GM18868 (cell line): ENCODE results near the gene PDE4D.
"Not testable (repeated sequence)": the region's sequence is repeated elsewhere in the genome, so short reads cannot be mapped to it uniquely, and the experiment has no call there.

Experiments
- ATAC-seq: cut with Tn5 transposase; IDR thresholded peaks from one replicate; pipeline ENCODE4 v1.9.1; 2021; ENCODE audit warnings: mild to moderate bottlenecking, moderate library complexity; ENCODE audit not compliant: unreplicated experiment

The PDE4D gene

DNA sequence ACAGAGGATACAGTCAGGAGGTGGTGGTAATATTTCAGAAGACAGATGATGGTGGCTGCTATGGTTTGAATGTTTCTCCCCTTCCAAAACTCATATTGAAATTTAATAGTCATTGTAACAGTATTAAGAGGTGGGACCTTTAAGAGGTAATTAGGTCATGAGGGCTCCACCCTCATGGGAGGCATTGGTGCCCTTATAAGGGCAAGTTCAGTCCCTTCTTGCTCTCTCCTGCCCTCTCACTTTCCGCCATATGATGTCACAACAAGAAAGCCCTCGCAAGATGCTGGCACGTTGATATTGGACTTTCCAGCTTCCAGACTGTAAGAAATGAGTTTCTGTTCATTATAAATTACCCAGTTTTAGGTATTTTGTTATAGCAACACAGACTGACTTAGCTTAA, 274.9 kb downstream of the PDE4D start:
- ATAC-seq = no peak

DNA sequence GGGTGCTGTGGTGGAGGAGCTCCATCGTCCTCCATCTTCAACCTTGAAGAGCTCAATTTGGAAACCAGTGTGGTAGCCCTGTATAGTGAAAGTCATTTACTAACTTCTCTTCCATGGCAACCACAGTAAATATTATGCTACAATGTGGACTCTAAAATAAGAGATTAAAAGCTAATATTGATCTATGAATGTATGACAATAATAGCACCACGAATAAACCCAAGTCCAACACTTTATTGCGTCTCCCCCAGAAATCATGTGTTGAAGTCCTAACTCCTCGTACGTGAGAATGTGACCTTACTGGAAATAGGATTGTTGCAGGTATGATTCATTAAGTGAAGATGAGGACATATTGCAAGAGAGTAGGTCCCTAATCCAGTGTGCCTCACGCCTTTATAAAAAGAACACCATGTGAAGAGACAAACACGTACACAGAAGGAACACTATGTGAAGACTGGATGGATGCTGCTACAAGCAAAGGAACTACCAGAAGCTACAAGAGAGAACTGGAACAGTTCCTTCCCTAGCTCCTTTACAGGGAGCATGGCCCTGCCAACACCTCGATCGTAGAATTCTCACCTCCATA, 276.2 kb downstream of the PDE4D start:
- no peak for ATAC-seq

DNA sequence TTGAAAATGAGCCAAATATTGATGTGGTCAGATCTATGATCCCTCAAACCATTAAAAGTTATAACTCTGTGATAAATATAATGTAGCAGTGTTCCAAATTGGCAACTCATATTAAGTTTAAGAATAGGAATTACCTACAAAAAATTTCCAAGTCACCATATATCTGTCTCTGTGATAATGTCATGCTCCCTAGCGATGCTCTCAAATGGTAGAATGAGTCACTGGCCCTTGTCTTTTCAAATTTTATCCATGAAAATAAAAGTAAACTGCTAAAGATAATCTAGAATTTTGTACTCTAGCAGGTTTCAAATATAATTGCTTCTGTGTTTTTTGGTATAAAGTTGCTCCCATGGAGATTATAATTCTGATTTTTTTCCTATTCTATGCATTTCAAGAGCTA, 277.1 kb downstream of the PDE4D start:
- no peak for ATAC-seq

DNA sequence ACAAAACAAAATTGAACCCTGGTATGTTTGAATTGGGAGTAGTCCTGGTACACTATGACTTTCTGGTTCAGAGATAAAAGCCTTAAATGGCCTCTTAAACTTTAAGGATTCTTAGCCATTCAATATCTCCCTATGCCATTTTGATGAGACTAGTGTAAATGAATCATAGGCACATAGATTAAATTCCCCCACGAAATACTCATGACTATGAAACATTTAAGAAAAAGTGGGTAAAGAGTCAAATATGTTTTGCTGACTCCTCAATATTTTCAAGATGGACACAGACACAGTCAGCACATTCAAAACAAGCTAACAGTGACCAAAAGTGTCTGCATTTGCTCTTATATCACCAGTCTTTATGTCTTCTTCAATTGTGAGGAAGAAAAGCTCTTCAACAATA, 278.3 kb downstream of the PDE4D start:
- ATAC-seq = no peak

DNA sequence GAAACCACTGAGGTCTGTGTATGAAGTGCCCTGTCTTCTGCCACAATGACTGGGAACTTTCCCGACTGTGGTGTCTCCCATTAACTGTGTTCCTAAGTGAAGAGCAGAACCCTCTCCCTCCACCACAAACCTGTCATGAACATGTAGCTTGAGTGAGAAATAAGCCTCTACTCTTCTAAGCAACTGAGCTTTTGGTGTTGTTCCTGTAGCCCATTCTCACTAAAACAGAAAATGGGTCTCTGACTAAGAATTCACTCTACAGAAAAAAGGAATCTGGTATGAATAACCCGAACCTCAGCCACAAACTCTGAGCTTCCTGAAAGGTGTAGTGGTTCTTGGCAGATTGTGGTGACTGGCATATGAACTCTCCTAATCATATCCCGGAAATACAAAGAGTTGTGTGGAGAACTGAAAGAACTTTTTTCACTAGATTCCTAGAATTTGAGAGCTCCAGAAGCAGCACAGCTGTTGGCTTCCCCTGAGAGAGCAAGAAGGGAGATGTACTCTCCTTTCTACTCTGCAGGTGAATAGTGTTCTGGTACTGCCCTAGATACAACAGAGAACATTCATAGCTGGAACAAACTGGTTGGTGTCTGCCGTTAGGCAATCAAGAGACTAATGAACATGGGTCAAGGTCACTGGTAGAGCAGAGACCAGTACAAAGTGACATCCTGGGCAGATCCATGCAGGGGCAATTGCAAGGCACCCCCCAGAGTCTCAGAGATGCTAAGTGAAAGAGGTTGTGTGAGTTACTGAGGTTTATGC, 283.8 kb downstream of the PDE4D start:
- ATAC-seq = peak; percentile 47

DNA sequence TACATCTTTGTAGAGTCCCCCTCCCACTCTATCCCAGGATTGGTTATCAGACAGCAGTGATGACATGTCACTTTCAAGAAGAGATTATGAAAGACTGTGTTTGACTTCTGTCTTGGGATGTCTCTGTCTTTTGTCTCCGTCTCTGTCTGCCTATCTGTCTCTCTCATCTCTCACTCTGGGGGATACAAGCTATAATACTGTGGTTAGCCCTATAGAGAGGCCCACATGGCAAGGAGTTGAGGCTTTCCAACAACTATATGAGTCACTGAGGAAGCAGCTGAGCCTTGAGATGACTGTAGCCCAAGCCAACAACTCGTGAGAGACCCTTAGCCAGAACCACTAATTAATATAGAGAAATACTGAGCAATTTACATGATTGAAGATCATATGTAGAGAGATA, 284.8 kb downstream of the PDE4D start:
- ATAC-seq = peak; percentile 88

DNA sequence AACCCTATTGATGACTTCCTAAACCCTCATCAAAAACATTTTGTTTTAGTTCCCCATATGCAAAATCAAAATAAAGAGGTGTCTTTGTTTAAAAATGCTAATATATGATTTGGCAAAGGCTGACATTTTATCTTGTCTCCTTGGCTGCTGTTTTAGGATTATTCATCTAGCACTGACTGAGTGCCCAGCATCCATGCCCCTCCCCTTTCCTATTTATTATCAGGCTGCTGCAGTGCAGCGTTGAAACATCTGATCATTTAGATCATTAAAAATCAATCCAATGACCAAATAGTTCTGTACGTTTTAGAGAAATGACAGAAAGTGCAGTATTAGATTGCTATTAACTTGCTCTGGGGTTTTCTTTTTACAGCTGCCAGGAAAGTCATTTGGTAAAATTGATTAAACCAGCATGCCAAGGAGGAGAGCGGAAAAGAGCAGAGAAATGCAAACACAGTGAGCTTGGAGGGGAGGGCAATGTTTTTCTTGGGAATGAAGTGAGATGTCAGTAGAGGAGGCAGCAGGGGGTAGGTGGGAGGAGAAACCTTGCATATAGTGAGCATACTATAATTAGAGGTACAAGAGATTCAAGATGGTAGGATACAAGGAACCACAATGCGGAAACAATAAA, 286.3 kb downstream of the PDE4D start:
- no peak for ATAC-seq

DNA sequence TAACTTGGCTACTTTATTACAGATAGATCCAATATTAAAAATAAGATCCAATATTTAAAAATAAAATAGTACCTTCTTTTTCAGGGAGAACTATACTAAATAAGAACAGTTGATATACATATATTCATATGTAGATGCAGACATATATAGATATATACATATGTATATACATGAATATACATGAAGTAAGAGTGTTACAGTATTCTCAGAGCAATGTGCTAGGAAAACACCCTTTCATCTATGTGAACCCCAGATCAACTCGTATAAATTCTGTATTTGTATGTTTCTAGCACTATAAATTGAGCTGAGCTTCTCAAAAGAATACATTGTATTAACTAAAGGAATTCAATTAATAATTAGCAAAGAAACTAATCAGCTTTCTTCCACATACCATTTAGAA, 287.6 kb downstream of the PDE4D start:
- no peak for ATAC-seq

DNA sequence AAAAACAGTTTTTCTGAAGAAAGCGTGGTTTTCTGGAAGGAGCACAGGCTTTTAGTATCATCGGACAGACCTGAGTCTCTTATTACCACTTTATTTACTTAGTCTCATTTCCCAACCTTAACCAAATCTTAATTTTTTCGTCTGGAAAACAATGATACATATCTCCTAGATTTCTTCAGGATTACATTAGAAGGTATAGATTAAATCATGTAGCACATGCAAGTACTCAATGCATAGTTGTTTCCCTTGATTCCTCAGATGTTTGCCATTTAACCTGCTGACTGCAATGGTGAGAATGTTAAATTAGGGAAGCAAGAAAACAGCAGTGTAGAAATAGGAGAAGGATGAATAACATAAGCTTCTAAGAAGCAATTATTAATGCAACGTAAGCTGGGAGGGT, 289.4 kb downstream of the PDE4D start:
- no peak for ATAC-seq

DNA sequence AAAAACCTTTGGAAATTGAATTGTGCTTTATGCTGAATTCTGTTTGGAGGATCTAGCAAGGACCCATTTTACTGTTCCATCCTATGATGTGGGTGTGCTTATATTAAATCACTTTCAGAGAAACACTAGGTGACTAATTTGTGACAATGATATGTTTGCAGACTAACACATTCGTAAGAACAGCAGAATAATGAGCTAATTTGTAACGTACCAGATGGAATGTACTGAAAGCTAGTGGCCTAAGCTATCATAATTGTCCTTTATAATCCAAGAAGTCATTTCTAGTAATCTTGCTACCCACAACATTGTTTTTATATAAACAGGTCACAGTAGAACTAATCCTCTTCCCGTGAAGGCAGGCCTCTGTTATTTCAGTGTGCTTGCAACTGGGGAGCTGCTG, 292.5 kb downstream of the PDE4D start:
- ATAC-seq = no peak

DNA sequence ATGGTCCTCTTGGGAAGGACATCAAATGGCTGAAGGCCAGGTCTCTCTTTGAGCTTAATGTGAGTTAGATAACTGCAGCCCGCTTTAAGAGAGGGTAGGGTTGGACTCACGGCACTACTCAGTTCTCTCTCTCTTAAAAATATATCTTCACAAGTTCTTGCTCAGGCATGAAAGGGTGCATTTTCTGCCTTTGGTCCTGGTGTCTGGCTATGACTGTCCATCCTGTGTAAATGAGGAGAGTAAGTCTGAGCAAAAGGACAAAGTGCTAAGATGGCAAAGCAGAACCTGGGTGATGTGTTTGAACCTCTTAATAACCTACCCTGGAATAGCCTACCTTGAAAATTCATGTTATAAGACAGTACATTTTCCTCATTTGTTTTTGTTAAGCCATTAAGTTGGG, 293.4 kb downstream of the PDE4D start:
- no peak for ATAC-seq

DNA sequence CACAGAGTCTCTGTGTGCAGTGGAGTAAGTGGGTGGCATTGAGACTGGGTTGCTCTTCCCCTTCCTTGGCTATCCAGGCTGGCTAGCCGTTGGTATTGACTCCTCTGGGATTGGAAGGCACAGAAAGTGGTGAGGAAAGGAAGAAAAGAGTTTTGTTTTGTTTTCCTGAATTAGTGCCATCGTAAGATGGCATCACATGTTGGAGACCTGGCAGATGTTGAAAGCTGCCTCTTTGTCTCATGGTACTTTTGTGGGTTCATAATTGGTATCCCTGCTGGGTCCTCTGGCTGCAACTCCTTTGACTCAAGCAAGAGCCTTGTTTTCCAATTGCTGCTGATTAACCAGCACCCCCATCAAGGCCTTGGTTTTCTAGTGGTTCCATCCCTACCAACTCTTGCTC, 293.8 kb downstream of the PDE4D start:
- no peak for ATAC-seq

DNA sequence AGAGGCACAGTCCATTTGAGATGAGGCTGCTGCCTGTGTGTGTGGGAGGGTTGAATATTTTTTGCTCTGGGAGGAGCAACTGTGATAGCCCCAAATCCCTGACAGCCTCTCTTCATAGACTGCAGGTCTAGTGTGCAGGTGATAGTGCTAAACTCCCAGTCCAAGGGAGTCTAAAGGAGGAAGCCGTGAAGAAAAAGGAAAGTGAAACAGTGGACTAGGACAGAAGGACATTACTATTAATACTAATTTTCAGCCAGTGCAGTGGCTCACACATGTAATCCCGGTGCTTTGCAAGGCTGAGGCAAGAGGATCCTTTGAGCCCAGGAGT, 295.0 kb downstream of the PDE4D start:
- ATAC-seq = peak; percentile 57

DNA sequence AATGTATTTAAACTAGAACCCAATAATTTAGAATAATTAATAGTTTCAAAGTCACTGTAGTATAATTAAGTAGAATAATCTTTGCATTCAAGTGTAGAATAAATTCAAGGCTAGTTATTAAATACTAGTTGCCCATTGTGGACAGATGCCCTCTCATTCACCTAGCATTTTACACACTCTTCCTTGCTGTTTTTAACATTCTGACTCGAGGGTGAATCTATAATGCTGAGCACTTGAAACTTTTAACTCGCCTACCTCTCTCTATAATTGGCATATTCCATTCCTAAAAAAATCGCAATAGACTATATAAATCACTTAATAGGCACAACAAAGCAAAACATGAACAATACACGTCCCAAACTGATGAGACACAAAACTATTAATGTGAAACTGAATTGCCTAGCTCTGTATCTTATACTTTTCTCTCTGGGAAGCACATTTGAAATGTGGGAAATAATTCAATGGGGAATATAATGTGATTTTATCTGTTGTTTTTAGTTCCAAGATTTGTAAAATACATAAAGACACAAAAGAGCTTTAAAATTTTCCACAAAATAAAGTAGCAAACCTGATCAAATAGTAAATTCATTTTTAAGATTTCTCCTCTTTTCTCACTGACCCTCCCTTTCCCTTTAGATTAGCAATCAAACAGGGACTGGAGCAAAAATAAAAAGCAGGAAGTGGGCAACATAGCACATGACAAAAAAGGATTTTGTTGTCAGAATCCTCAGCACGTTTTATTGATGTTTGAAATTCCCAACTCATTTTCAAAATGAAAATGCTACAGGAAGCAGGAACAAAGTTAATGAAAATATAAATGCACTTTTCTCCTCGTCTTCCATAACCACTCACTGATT, 295.6 kb downstream of the PDE4D start:
- peak; percentile 4 for ATAC-seq

DNA sequence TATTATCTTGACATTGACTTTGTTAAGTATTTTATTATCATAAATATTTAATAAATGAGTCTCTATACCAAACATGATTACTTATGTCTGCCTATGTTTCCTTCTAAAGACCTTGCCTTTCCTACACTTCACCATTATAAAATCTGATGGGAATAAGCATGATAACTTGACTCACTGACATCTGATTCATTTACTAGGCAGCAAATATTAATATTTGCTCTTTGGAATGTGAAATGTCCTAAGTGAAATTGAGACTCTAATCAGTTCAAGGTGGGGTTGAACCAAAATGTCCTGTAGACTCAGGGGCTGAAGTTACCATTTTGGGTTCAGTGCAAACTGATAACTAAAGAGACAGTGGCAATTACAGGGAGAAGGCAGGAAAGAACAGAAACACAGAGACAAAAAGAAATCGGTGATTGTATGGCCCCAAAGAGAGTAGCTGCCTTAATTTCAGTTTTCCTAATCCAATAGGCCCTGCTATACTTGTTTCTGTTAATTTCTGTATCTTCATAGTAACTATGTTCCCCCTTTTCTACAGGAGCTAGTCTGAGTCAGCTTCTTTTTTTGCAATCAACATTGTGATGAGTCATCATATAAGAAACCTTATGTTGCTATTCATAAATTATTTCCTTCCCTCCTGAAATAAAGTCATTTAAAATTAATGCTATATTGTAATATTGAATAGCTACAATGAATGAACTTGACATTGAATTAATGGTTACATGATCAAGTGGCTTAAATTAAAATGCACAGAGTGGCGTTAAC, 296.8 kb downstream of the PDE4D start:
- ATAC-seq = no peak

DNA sequence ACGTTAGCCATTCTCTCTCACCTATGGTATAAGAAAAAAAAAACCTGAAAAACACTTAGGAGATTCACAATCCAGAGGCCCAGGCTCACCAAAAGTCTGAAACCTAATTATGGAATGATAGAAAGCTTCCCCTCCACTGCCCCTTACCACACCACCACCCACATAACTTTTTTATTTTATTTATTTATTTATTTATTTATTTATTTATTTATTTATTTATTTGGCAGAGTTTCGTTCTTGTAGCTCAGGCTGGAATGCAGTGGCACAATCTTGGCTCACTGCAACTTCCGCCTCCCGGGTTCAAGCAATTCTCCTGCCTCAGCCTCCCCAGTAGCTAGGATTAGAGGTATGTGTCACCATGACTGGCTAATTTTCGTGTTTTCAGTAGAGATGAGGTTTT, 299.4 kb downstream of the PDE4D start:
- not testable (repeated sequence) for ATAC-seq

DNA sequence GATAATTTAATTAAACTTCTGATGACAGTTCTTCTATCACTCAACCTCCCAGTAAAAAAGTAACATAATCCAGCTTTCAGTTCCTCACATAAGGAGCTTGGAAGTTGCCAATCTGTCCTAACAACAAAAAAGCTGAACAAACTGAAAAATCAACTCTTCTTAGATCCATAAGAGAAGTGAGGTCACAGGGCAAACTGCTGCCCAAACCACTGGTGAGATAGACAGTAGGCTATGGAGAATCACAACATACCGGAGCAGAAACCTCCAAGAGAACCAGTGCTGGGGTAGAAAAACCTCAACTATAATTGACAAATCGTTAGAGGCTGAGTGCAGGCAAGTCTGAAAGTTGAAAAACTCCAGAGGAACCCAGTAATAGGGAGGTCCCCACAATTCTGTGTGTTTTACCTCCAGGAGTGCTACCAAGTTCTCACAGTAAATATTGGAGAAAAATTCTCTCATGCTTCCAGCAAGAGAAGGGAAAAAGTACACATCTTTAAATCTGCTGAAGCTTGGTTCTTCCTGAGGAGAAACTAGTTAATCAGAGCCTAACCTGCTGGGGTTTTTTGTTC, 300.0 kb downstream of the PDE4D start:
- ATAC-seq = no peak

DNA sequence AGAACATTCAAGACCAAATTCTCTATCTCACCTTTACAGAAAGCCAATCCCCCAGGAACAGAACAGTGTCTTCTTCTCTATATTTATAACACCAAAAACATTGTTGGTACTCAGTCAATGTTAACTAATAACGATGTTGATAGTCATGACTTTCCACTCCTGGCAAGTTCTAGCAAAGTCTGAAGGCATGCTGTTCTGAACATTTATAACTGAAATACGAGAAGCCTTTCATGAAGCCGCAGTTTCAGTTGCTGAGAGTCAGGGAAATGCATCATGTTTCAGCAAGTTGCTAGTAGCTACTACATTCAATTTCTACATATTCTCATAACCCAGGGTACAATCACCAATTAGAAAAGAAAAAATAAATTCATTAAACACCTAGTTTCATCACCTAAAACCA, 301.4 kb downstream of the PDE4D start:
- no peak for ATAC-seq

DNA sequence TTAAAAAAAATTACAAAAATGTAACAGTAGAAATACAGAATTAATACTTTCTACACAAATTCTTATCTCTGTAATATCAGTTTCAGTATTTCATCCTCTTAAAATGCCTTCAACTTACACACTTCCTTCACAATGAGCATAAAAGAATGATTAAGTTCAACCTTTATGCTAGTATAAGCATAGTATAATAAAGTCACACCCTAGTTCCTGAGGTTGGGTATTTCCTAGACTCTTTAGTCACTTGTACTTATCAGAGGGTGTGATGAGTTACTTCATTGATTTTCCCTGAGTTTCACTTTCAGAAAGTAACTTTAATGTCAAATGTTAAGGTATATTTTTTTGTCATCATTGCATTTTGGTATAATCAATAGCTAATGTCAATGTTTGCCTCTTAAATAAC, 302.4 kb downstream of the PDE4D start:
- peak; percentile 97 for ATAC-seq

DNA sequence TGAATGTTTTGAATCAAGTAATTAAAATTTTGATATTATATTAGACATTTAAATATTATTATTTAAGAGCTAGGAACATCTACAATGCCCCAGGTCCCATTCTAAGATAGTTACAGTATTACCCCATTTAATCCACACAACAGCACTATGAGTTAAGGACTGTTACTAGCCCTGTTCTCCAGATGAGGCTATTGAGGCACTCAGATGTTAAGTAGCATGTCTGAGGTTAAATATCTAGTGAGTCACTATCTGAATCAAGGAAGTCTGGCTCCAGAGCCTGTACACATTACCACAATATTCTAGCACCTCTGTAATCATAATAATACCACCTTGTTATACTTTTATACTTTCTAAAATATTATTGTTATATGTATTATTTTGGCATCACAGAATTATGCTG, 304.6 kb downstream of the PDE4D start:
- no peak for ATAC-seq
